HG03571 (cell line): ENCODE results near the gene IER3.

Experiments
- ATAC-seq: cut with Tn5 transposase; IDR thresholded peaks from one replicate; pipeline ENCODE4 v1.9.1; 2021; ENCODE audit not compliant: unreplicated experiment

IER3 gene

GRCh38 chr6:30749554-30750378 is 5.4 kb upstream of the IER3 start:
- ATAC-seq = no peak

GRCh38 chr6:30748851-30749540 is 4.6 kb upstream of the IER3 start:
- ATAC-seq = no peak

GRCh38 chr6:30747902-30748769 is 3.8 kb upstream of the IER3 start:
- ATAC-seq = no peak

- no peak for ATAC-seq
Measured at GRCh38 chr6:30747300-30747687, 2.9 kb upstream of the IER3 start.

- peak; percentile 21 for ATAC-seq
Measured at GRCh38 chr6:30743099-30744053, 971 bp downstream of the IER3 start.

GRCh38 chr6:30742316-30743098 is 1.8 kb downstream of the IER3 start, which contains the start of gene FLOT1:
FLOT1 (minus strand) TSS chr6:30742687; CDS start chr6:30742189, 498 bp downstream.
- peak; percentile 65 for ATAC-seq

GRCh38 chr6:30741789-30742315 is 2.5 kb downstream of the IER3 start:
- ATAC-seq = no peak

GRCh38 chr6:30741063-30741779 is 3.1 kb downstream of the IER3 start:
- no peak for ATAC-seq

GRCh38 chr6:30740540-30740870 is 3.8 kb downstream of the IER3 start:
- no peak for ATAC-seq

GRCh38 chr6:30738532-30738931 is 5.8 kb downstream of the IER3 start:
- no peak for ATAC-seq

- no peak for ATAC-seq
Measured at GRCh38 chr6:30735668-30736314, 8.6 kb downstream of the IER3 start.

- ATAC-seq = no peak
Measured at GRCh38 chr6:30732237-30732943, 12.0 kb downstream of the IER3 start.

GRCh38 chr6:30730601-30731435 is 13.5 kb downstream of the IER3 start:
- ATAC-seq = peak; percentile 48

- no peak for ATAC-seq
Measured at GRCh38 chr6:30727920-30728553, 16.3 kb downstream of the IER3 start.

- ATAC-seq = no peak
Measured at GRCh38 chr6:30726506-30727413, 17.6 kb downstream of the IER3 start.
